IMR-90 (cell line): ENCODE measurements around the gene CPHXL2. TPM values are rescaled to one million over a fixed set of nuclear protein-coding genes. Genes with fewer than 3 reads are reported as not detected.

ENCODE experiments used
- ATAC-seq: fragments of 200-7000 bp; cut with Tn5 transposase; 2 replicates; pipeline ENCODE4 v1.9.1; 2020; ENCODE audit warnings: low read depth, mild to moderate bottlenecking, moderate library complexity
- BruUV-seq: library from RNA; stranded (reverse); fragments of 400-500 nt; replicated peaks from 2 replicates; lab custom pipeline; 2021; lab: Mats Ljungman, UMichigan
- CTCF ChIA-PET: fragments of 300-600 bp; formaldehyde crosslinking; extraction: SDS; loops from one replicate; lab custom pipeline; 2021; ENCODE audit warnings: antibody characterized with exemption; lab: Yijun Ruan, JAX
- POLR2A ChIA-PET: fragments of 300-600 bp; sonication (Branson Sonifier 250); formaldehyde crosslinking; loops from one replicate; lab custom pipeline; 2022; ENCODE audit warnings: antibody characterized with exemption; ENCODE audit not compliant: unreplicated experiment; lab: Charles Lee
- DNase-seq: peaks from one replicate; pipeline ENCODE4 v3.0.0; 2013
- H2AFZ ChIP-seq: replicated peaks from 2 replicates; pipeline ENCODE3; 2013; ENCODE audit warnings: low read length, mild to moderate bottlenecking; ENCODE audit not compliant: poor library complexity
- H2AK5ac ChIP-seq: 2 replicates; pipeline ENCODE4 v1.6.1; 2013; ENCODE audit warnings: low read depth, low read length, inconsistent platforms
- H2AK9ac ChIP-seq: replicated peaks from 2 replicates; pipeline ENCODE3; 2013; ENCODE audit warnings: mild to moderate bottlenecking, low read depth, low read length, moderate library complexity; ENCODE audit not compliant: poor library complexity
- H2BK120ac ChIP-seq: 2 replicates; pipeline ENCODE4 v1.6.1; 2013; ENCODE audit warnings: low read depth, low read length, inconsistent platforms
- H2BK15ac ChIP-seq: 3 replicates; pipeline ENCODE4 v1.6.1; 2013; ENCODE audit warnings: low read depth, low read length, inconsistent platforms
- H2BK20ac ChIP-seq: 2 replicates; pipeline ENCODE4 v1.6.1; 2013; ENCODE audit warnings: low read depth, mild to moderate bottlenecking, inconsistent platforms, low read length, moderate library complexity
- H2BK5ac ChIP-seq: 2 replicates; pipeline ENCODE4 v1.6.1; 2013; ENCODE audit warnings: mild to moderate bottlenecking, low read depth, low read length, inconsistent platforms; ENCODE audit not compliant: poor library complexity, severe bottlenecking
- H3K14ac ChIP-seq: replicated peaks from 2 replicates; pipeline ENCODE4 v1.6.1; 2013; ENCODE audit warnings: low read depth, low read length, inconsistent platforms
- H3K18ac ChIP-seq: 2 replicates; pipeline ENCODE4 v1.6.1; 2013; ENCODE audit warnings: low read depth, low read length, control low read depth
- H3K23ac ChIP-seq: 2 replicates; pipeline ENCODE4 v1.6.1; 2013; ENCODE audit warnings: low read depth, low read length, inconsistent platforms
- H3K27ac ChIP-seq: 2 replicates; pipeline ENCODE4 v1.5.1; 2013; ENCODE audit warnings: mild to moderate bottlenecking, control low read depth, low read length; ENCODE audit not compliant: insufficient read depth
- H3K27me3 ChIP-seq: 2 replicates; pipeline ENCODE4 v1.6.1; 2013; ENCODE audit warnings: low read length; ENCODE audit not compliant: control insufficient read depth, insufficient read depth
- H3K36me3 ChIP-seq: 2 replicates; pipeline ENCODE4 v1.6.1; 2013; ENCODE audit warnings: low read length, mixed read lengths; ENCODE audit not compliant: control insufficient read depth, insufficient read depth
- H3K4ac ChIP-seq: 2 replicates; pipeline ENCODE4 v1.6.1; 2013; ENCODE audit warnings: low read depth, low read length, inconsistent platforms
- H3K4me1 ChIP-seq: 2 replicates; pipeline ENCODE4 v1.6.1; 2013; ENCODE audit warnings: low read length, mixed read lengths; ENCODE audit not compliant: control insufficient read depth, insufficient read depth
- H3K4me2 ChIP-seq: 2 replicates; pipeline ENCODE4 v1.6.1; 2013; ENCODE audit warnings: low read depth, mild to moderate bottlenecking, control low read depth, low read length, moderate library complexity
- H3K4me3 ChIP-seq: 2 replicates; pipeline ENCODE4 v1.5.1; 2013; ENCODE audit warnings: low read depth, mild to moderate bottlenecking, control low read depth, low read length, moderate library complexity; ENCODE audit not compliant: insufficient read depth
- H3K56ac ChIP-seq: 2 replicates; pipeline ENCODE4 v1.6.1; 2013; ENCODE audit warnings: low read length, inconsistent platforms; ENCODE audit not compliant: insufficient read depth; ENCODE audit errors: extremely low read depth
- H3K79me1 ChIP-seq, 2 experiments: 2 replicates each; pipeline ENCODE4 v1.6.1; 2013; ENCODE audit warnings: low read length in 2 of 2, inconsistent platforms in 1 of 2, low read depth in 1 of 2
- H3K9ac ChIP-seq: 2 replicates; pipeline ENCODE4 v1.6.1; 2013; ENCODE audit warnings: low read depth, low read length, control low read depth
- H3K9me1 ChIP-seq: 2 replicates; pipeline ENCODE4 v1.6.1; 2013; ENCODE audit warnings: low read length, inconsistent platforms; ENCODE audit not compliant: insufficient read depth
- H3K9me3 ChIP-seq: 2 replicates; pipeline ENCODE4 v1.6.1; 2013; ENCODE audit warnings: low read length; ENCODE audit not compliant: control insufficient read depth, insufficient read depth
- H4K20me1 ChIP-seq: 2 replicates; pipeline ENCODE4 v1.6.1; 2013; ENCODE audit warnings: low read length, inconsistent platforms; ENCODE audit not compliant: insufficient read depth
- H4K5ac ChIP-seq: 2 replicates; pipeline ENCODE4 v1.6.1; 2013; ENCODE audit warnings: mild to moderate bottlenecking, low read depth, low read length, control low read depth
- H4K8ac ChIP-seq, 2 experiments: 2 replicates each; pipeline ENCODE4 v1.6.1; 2013; ENCODE audit warnings: low read depth in 2 of 2, low read length in 2 of 2, control low read depth in 1 of 2, inconsistent platforms in 1 of 2
- H4K91ac ChIP-seq: 2 replicates; pipeline ENCODE4 v1.6.1; 2013; ENCODE audit warnings: low read depth, low read length, inconsistent platforms; ENCODE audit not compliant: insufficient read depth
- BHLHE40 ChIP-seq: fragments of 150-350 bp; IDR thresholded peaks from 2 replicates; pipeline ENCODE4 v1.6.1; 2016; ENCODE audit warnings: mild to moderate bottlenecking, low read depth, low read length
- CEBPB ChIP-seq: IDR thresholded peaks from 2 replicates; pipeline ENCODE4 v1.6.1; 2012; ENCODE audit warnings: low read depth, low read length, improper control_type of control experiment
- CHD1 ChIP-seq: IDR thresholded peaks from 2 replicates; pipeline ENCODE4 v1.6.1; 2012; ENCODE audit warnings: low read depth, low read length, improper control_type of control experiment
- FOS ChIP-seq: fragments of 150-350 bp; IDR thresholded peaks from 2 replicates; pipeline ENCODE4 v1.6.1; 2016; ENCODE audit warnings: low read depth, low read length
- MAFK ChIP-seq: IDR thresholded peaks from 2 replicates; pipeline ENCODE4 v1.6.1; 2012; ENCODE audit warnings: low read depth, low read length, improper control_type of control experiment
- MAZ ChIP-seq: IDR thresholded peaks from 2 replicates; pipeline ENCODE4 v1.6.1; 2012; ENCODE audit warnings: low read depth, mild to moderate bottlenecking, low read length, improper control_type of control experiment, moderate library complexity, borderline replicate concordance
- MXI1 ChIP-seq: IDR thresholded peaks from 2 replicates; pipeline ENCODE4 v1.6.1; 2012; ENCODE audit warnings: low read depth, mild to moderate bottlenecking, low read length, moderate library complexity, borderline replicate concordance
- NFE2L2 ChIP-seq: fragments of 150-350 bp; IDR thresholded peaks from 2 replicates; pipeline ENCODE4 v1.6.1; 2016; ENCODE audit warnings: low read depth, mild to moderate bottlenecking, low read length
- RCOR1 ChIP-seq: IDR thresholded peaks from 2 replicates; pipeline ENCODE4 v1.6.1; 2012; ENCODE audit warnings: mild to moderate bottlenecking, low read length, improper control_type of control experiment; ENCODE audit not compliant: insufficient replicate concordance
- RFX5 ChIP-seq: IDR thresholded peaks from 2 replicates; pipeline ENCODE4 v1.8.0; 2012; ENCODE audit warnings: low read depth, mild to moderate bottlenecking, low read length, moderate library complexity
- SMC3 ChIP-seq: fragments of 150-350 bp; IDR thresholded peaks from 2 replicates; pipeline ENCODE4 v1.6.1; 2016; ENCODE audit warnings: low read depth, mild to moderate bottlenecking, antibody characterized with exemption, low read length, moderate library complexity
- WGBS, 2 experiments: methylation state at CpG; one replicate each; pipeline versions ENCODE4 v1.1.5 to v1.1.7; 2013; ENCODE audit warnings: missing lambda C conversion rate in 2 of 2; ENCODE audit not compliant: insufficient read length in 1 of 2; ENCODE audit errors: extremely low coverage in 2 of 2; 5-methylcytosine and 5-hydroxymethylcytosine counted together
- dilution Hi-C: fragments of 300-500 bp; cut with HindIII; formaldehyde crosslinking; loops from one replicate; pipeline ENCODE4 v1.14.3; 2018; ENCODE audit warnings: low sequenced_read_pairs; ENCODE audit not compliant: unreplicated experiment
- in situ Hi-C: fragments of 300-500 bp; cut with MboI; formaldehyde crosslinking; loops from 3 replicates; pipeline ENCODE4 v1.14.3; 2019; ENCODE audit warnings: low sequenced_read_pairs, inconsistent platforms, mixed read lengths
- intact Hi-C: fragments of 100-400 bp; cut with micrococcal nuclease; formaldehyde crosslinking; loops from 2 replicates; pipeline ENCODE4 v1.10.0; 2022
- polyA plus RNA-seq, 3 experiments: library from polyadenylated mRNA; depleted of rRNA; stranded (reverse); fragments of >200 nt; gene quantifications; 2 replicates each; pipeline ENCODE4 v1.2.3, GENCODE V29; 2012; ENCODE audit warnings: low replicate concordance in 1 of 3
- total RNA-seq: library from RNA; depleted of rRNA; stranded (reverse); fragments of >200 nt; gene quantifications from 2 replicates; pipeline ENCODE4 v1.2.3, GENCODE V29; 2012
- TF ChIP-seq, protein P1 (sequence below): fragments of 150-350 bp; IDR thresholded peaks from 2 replicates; pipeline ENCODE4 v1.6.1; 2016; ENCODE audit warnings: low read depth, mild to moderate bottlenecking, low read length, moderate library complexity, borderline replicate concordance
- TF ChIP-seq, protein P2 (sequence below): fragments of 150-350 bp; IDR thresholded peaks from 2 replicates; pipeline ENCODE4 v1.6.1; 2017; ENCODE audit warnings: mild to moderate bottlenecking, antibody characterized with exemption, low read length, low read depth

Gene CPHXL2
- total and polyA plus RNA-seq, 2 of the 4 experiments (the other 2 are of a cell fraction): not detected

DNA sequence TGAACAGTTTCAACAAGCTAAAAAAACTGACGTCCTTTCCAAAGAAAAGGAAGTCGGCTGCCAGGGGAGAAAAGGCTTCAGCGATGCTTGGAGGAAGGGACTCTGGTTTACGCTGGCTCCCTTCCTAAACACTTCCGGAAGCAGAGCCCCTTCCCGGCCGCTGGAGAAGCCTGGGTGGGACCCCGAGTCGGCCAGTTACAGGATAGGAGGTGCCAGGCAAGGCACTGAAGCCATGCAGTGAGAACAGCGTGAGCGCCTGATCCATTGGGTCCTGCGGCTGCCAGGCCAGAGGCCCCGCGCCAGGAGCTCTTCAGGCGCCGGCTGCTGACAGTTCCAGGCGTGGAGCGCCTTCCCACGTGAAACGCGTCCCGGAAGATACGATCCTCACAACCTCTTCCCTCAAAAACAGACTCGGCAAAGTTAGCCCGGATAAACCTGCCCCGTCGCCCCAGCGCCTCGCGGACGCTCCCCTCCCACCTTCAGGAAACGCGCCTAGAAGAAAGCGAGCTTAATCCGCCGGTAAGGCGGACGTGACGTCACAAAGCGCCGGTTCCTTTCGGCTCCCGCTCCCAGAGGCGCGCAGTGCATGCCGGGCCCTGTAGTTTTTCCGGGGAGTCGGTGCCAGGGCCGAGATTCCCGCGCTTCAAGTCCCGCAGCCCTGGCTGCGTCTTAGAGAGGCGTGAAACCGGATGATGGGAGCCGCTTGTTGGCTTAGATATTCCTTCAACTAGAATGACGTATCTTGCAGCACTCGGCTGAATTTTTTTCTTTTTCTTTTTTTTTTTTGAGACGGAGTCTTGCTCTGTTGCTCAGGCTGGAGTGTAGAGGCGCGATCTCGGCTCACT lies 53.8 kb downstream of the CPHXL2 start, which contains the start of gene ADAT1:
ADAT1 (minus strand) TSS at position 521 of the 845 bp plus-strand sequence. CDS start 2,482 bp downstream, outside the sequence.
- H2AK9ac ChIP-seq: peak within 1 kb of the TSS; percentile 88
- H3K9me3 ChIP-seq: no peaks in the 10 kb centered on the region
- peaks cover 17 to 23% of the 10 kb centered on the region in 2 experiments for H3K79me1 ChIP-seq
- ATAC-seq (peak; percentile 95), DNase-seq (peak; percentile 98)
- H4K5ac ChIP-seq: peak within 1 kb of the TSS; percentile 4; the same call in 1 of the 2 replicates
- intact Hi-C loops: loop anchor here (1.0 to 10.0 kb wide), 3 partner anchors 141 to 428 kb away; partner anchors contain the start of gene TMEM170A
- dilution Hi-C loops: no loop called here
- H3K27me3 ChIP-seq: no peaks in the 10 kb centered on the region
- POLR2A ChIA-PET: no interaction called here
- peak within 1 kb of the TSS; percentile 39 for H3K23ac ChIP-seq
- no peak within 1 kb of the TSS for H2BK15ac ChIP-seq
- TSS peak; percentile 80 for BruUV-seq
- peak within 1 kb of the TSS; percentile 48 for H3K14ac ChIP-seq
- H2BK20ac ChIP-seq: no peak within 1 kb of the TSS
- H3K4ac ChIP-seq: peak within 1 kb of the TSS; percentile 64
- H3K9ac ChIP-seq: peak within 1 kb of the TSS; percentile 82
- peaks cover 5% of the 10 kb centered on the region for H3K4me1 ChIP-seq
- peak within 1 kb of the TSS; percentile 22 for H2BK5ac ChIP-seq
- H2BK120ac ChIP-seq: 0 out of 2 replicates have a peak within 1 kb of the TSS, but pooled peaks have one; percentile 12
- H3K36me3 ChIP-seq: peaks cover 28% of the 10 kb centered on the region
- peak within 1 kb of the TSS; percentile 82 for H3K56ac ChIP-seq
- peak within 1 kb of the TSS; percentile 71 for H3K27ac ChIP-seq
- H3K18ac ChIP-seq: no peak within 1 kb of the TSS
- no peaks in the 10 kb centered on the region for H3K9me1 ChIP-seq
- peak within 1 kb of the TSS; percentile 70 for H2AK5ac ChIP-seq
- H3K4me2 ChIP-seq: peak within 1 kb of the TSS; percentile 78
- in situ Hi-C loops: no loop called here
- peak within 1 kb of the TSS; percentile 47 for H4K91ac ChIP-seq
- H4K8ac ChIP-seq: peak within 1 kb of the TSS; percentile 74 to 94
- WGBS, 2 experiments: 0% methylated on average over 40 of the region's 62 CpGs; no CpG with 5 or more reads in 1 of the 2 experiments
- peak within 1 kb of the TSS; percentile 74 for H3K4me3 ChIP-seq
- CTCF ChIA-PET: interaction anchor here (0.9 kb wide), 1 partner anchor 10 kb away, joined by 3 read pairs; no protein-coding TSS in a partner anchor
- H2AFZ ChIP-seq: peak within 1 kb of the TSS; percentile 95
- H4K20me1 ChIP-seq: no peaks in the 10 kb centered on the region
- TF ChIP-seq, protein P1, sequence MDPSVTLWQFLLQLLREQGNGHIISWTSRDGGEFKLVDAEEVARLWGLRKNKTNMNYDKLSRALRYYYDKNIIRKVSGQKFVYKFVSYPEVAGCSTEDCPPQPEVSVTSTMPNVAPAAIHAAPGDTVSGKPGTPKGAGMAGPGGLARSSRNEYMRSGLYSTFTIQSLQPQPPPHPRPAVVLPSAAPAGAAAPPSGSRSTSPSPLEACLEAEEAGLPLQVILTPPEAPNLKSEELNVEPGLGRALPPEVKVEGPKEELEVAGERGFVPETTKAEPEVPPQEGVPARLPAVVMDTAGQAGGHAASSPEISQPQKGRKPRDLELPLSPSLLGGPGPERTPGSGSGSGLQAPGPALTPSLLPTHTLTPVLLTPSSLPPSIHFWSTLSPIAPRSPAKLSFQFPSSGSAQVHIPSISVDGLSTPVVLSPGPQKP: no peak
- TF ChIP-seq MXI1 (peak; percentile 100), CEBPB (no peak), CHD1 (no peak), RCOR1 (no peak), RFX5 (no peak), MAFK (no peak), MAZ (peak; percentile 62; the same call in 1 of the 2 replicates), BHLHE40 (no peak), SMC3 (no peak), FOS (no peak), NFE2L2 (no peak)
- TF ChIP-seq, protein P2, sequence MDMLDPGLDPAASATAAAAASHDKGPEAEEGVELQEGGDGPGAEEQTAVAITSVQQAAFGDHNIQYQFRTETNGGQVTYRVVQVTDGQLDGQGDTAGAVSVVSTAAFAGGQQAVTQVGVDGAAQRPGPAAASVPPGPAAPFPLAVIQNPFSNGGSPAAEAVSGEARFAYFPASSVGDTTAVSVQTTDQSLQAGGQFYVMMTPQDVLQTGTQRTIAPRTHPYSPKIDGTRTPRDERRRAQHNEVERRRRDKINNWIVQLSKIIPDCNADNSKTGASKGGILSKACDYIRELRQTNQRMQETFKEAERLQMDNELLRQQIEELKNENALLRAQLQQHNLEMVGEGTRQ: no peak
